G401 (cell line): ENCODE measurements around the gene TIAM1. TPM values are rescaled to one million over a fixed set of nuclear protein-coding genes. Genes with fewer than 3 reads are reported as not detected.

Experiments
- DNase-seq: peaks from one replicate; pipeline ENCODE4 v3.0.0-alpha.2; 2015; ENCODE audit warnings: low spot score
- in situ Hi-C: cut with HindIII; loops from 2 replicates; pipeline ENCODE4 v1.10.0; 2016; ENCODE audit warnings: low sequenced_read_pairs, mixed read lengths
- total RNA-seq: library from RNA; depleted of rRNA; stranded (reverse); fragments of >200 nt; shearing (Covaris generic); gene quantifications from 2 replicates; pipeline ENCODE4 v1.2.3, GENCODE V29; 2014

TIAM1 gene
- total RNA-seq, 1 experiment from 2014 or later, result 0.03 TPM

- DNase-seq, result no peak
- in situ Hi-C loops, result no loop called here
These were observed 48.4 kb downstream of the TIAM1 start for GRCh38 chr21:31295676-31296075.

GRCh38 chr21:31294691-31295090, 49.4 kb downstream of the TIAM1 start:
- in situ Hi-C loops, result no loop called here

GRCh38 chr21:31293986-31294385, 50.1 kb downstream of the TIAM1 start:
- in situ Hi-C loops, result no loop called here
- no peak for DNase-seq

More at GRCh38 chr21:31294691-31295090, 49.4 kb downstream of the TIAM1 start:
- peak; percentile 91 for DNase-seq

- in situ Hi-C loops, result no loop called here
- DNase-seq, result no peak
These were observed 53.3 kb downstream of the TIAM1 start for GRCh38 chr21:31290765-31291164.

GRCh38 chr21:31289702-31290101, 54.4 kb downstream of the TIAM1 start:
- no peak for DNase-seq

GRCh38 chr21:31288191-31288590, 55.9 kb downstream of the TIAM1 start:
- DNase-seq, result no peak
- in situ Hi-C loops, result no loop called here

More at GRCh38 chr21:31289702-31290101, 54.4 kb downstream of the TIAM1 start:
- in situ Hi-C loops, result no loop called here

- in situ Hi-C loops, result no loop called here
These were observed 56.9 kb downstream of the TIAM1 start for GRCh38 chr21:31287201-31287600.

GRCh38 chr21:31286621-31287020, 57.4 kb downstream of the TIAM1 start:
- in situ Hi-C loops, result no loop called here
- no peak for DNase-seq

More at GRCh38 chr21:31287201-31287600, 56.9 kb downstream of the TIAM1 start:
- no peak for DNase-seq

- DNase-seq, result no peak
- in situ Hi-C loops, result no loop called here
These were observed 59.2 kb downstream of the TIAM1 start for GRCh38 chr21:31284797-31285397.

GRCh38 chr21:31283025-31283424, 61.0 kb downstream of the TIAM1 start:
- DNase-seq, result no peak
- in situ Hi-C loops, result no loop called here

- in situ Hi-C loops, result no loop called here
- no peak for DNase-seq
These were observed 61.9 kb downstream of the TIAM1 start for GRCh38 chr21:31282095-31282709.

- no peak for DNase-seq
- in situ Hi-C loops, result no loop called here
These were observed 62.5 kb downstream of the TIAM1 start for GRCh38 chr21:31281561-31281960.

- in situ Hi-C loops, result no loop called here
- no peak for DNase-seq
These were observed 64.1 kb downstream of the TIAM1 start for GRCh38 chr21:31279986-31280385.

- peak; percentile 65 for DNase-seq
- in situ Hi-C loops, result no loop called here
These were observed 64.8 kb downstream of the TIAM1 start for GRCh38 chr21:31279214-31279613.

- in situ Hi-C loops, result no loop called here
- peak; percentile 79 for DNase-seq
These were observed 65.4 kb downstream of the TIAM1 start for GRCh38 chr21:31278511-31279130.

- DNase-seq, result peak; percentile 84
- in situ Hi-C loops, result no loop called here
These were observed 67.4 kb downstream of the TIAM1 start for GRCh38 chr21:31276663-31277062.

- in situ Hi-C loops, result no loop called here
- DNase-seq, result peak; percentile 60
These were observed 68.2 kb downstream of the TIAM1 start for GRCh38 chr21:31275901-31276300.

- in situ Hi-C loops, result no loop called here
- DNase-seq, result no peak
These were observed 70.8 kb downstream of the TIAM1 start for GRCh38 chr21:31273278-31273677.

- no peak for DNase-seq
- in situ Hi-C loops, result no loop called here
These were observed 76.0 kb downstream of the TIAM1 start for GRCh38 chr21:31268090-31268489.

GRCh38 chr21:31267644-31268043, 76.4 kb downstream of the TIAM1 start:
- in situ Hi-C loops, result no loop called here
- DNase-seq, result peak; percentile 74

- DNase-seq, result no peak
- in situ Hi-C loops, result no loop called here
These were observed 77.8 kb downstream of the TIAM1 start for GRCh38 chr21:31266241-31266640.
